ENCODE measurements around the gene SCO2. TPM values are rescaled to one million over a fixed set of nuclear protein-coding genes. Genes with fewer than 3 reads are reported as not detected.

Gene SCO2
- total RNA-seq, 2 donors from 2014 or later = 3.5 to 4.5 TPM

- H3K4me1 ChIP-seq (ENCODE audit: control insufficient read depth in 1 of 2, low read depth in 2 of 2) = peaks cover 9 to 13% of the 10 kb centered on the region in 2 donors
- no peaks in the 10 kb centered on the region for H3K27me3 ChIP-seq (replicated peaks; ENCODE audit: insufficient read depth)
- ATAC-seq (ENCODE audit: insufficient number of reproducible peaks, low FRiP score, low read depth) (no peak), DNase-seq (ENCODE audit: low spot score) (no peak)
- TF ChIP-seq CTCF (IDR thresholded peaks at IDR 0.05) = no peak
- no peak overlapping the region for H3K27ac ChIP-seq
- H3K4me3 ChIP-seq = no peak overlapping the region
- no peaks in the 10 kb centered on the region for H3K9me3 ChIP-seq
- H3K36me3 ChIP-seq = no peaks in the 10 kb centered on the region
These were observed 42.4 kb upstream of the SCO2 start for GRCh38 chr22:50567721-50568252.

- Histone ChIP-seq H3K27me3 (replicated peaks; ENCODE audit: insufficient read depth) (no peaks in the 10 kb centered on the region), H3K4me3 (no peak overlapping the region), H3K36me3 (no peaks in the 10 kb centered on the region), H3K9me3 (no peaks in the 10 kb centered on the region), H3K4me1 (ENCODE audit: control insufficient read depth in 1 of 2, low read depth in 2 of 2) (peaks cover 9 to 13% of the 10 kb centered on the region in 2 donors), H3K27ac (no peak overlapping the region)
- DNase-seq (ENCODE audit: low spot score) (no peak), ATAC-seq (ENCODE audit: insufficient number of reproducible peaks, low FRiP score, low read depth) (no peak)
- TF ChIP-seq CTCF (IDR thresholded peaks at IDR 0.05) = no peak
These were observed 38.9 kb upstream of the SCO2 start for GRCh38 chr22:50564289-50564688.

- no peak for TF ChIP-seq CTCF (IDR thresholded peaks at IDR 0.05)
- peaks cover 9 to 13% of the 10 kb centered on the region in 2 donors for H3K4me1 ChIP-seq (ENCODE audit: control insufficient read depth in 1 of 2, low read depth in 2 of 2)
- ATAC-seq (ENCODE audit: insufficient number of reproducible peaks, low FRiP score, low read depth) (peak; percentile 11), DNase-seq (ENCODE audit: low spot score) (no peak)
- H3K9me3 ChIP-seq = no peaks in the 10 kb centered on the region
- peak overlapping the region; percentile 95 for H3K4me3 ChIP-seq
- H3K27me3 ChIP-seq (replicated peaks; ENCODE audit: insufficient read depth) = no peaks in the 10 kb centered on the region
- H3K36me3 ChIP-seq = no peaks in the 10 kb centered on the region
- H3K27ac ChIP-seq = no peak overlapping the region
These were observed 38.2 kb upstream of the SCO2 start for GRCh38 chr22:50563413-50564160.

GRCh38 chr22:50562523-50563412, 37.4 kb upstream of the SCO2 start, which contains the start of gene SYCE3:
TSS of gene SYCE3 (minus strand) at chr22:50562919. CDS start at chr22:50556405, 6,514 bp downstream.
- H3K4me1 ChIP-seq (ENCODE audit: control insufficient read depth in 1 of 2, low read depth in 2 of 2) = peaks cover 9 to 13% of the 10 kb centered on the region in 2 donors
- H3K27ac ChIP-seq = no peak within 1 kb of the TSS
- no peaks in the 10 kb centered on the region for H3K27me3 ChIP-seq (replicated peaks; ENCODE audit: insufficient read depth)
- H3K9me3 ChIP-seq = no peaks in the 10 kb centered on the region
- TF ChIP-seq CTCF (IDR thresholded peaks at IDR 0.05) = peak; percentile 97
- no peaks in the 10 kb centered on the region for H3K36me3 ChIP-seq
- peak within 1 kb of the TSS; percentile 95 for H3K4me3 ChIP-seq
- DNase-seq (ENCODE audit: low spot score) (peak; percentile 88), ATAC-seq (ENCODE audit: insufficient number of reproducible peaks, low FRiP score, low read depth) (peak; percentile 86)
